C4-2B (cell line): Measurements from ENCODE around the gene HBG2.

Experiments used
- ZFX ChIP-seq: fragments of 450-650 bp; IDR thresholded peaks from 2 replicates; pipeline ENCODE4 v1.6.1; 2017
- TF ChIP-seq, protein P1 (sequence below): fragments of 450-650 bp; conservative IDR thresholded peaks from 2 replicates; pipeline ENCODE4 v1.5.1; 2017; ENCODE audit warnings: mild to moderate bottlenecking

DNA sequence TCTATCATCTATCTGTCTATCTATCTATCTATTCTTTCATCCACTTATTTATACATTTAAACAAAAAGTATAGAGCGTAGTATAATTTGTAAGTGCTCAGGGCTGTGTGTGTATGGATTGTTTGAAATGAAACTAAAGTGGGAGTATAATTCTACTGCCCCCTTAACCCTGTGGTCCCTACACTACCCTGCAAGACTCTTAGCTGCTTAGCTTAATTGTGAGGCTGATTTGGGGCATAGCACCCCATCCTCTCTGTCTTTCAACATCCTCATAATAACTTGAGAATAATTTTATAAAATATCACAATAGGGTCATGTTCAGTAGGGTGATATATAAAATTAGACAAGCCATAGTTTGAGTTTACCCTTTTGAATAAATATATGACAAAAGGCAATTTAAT lies 35.5 kb upstream of the HBG2 start:
- TF ChIP-seq, protein P1, sequence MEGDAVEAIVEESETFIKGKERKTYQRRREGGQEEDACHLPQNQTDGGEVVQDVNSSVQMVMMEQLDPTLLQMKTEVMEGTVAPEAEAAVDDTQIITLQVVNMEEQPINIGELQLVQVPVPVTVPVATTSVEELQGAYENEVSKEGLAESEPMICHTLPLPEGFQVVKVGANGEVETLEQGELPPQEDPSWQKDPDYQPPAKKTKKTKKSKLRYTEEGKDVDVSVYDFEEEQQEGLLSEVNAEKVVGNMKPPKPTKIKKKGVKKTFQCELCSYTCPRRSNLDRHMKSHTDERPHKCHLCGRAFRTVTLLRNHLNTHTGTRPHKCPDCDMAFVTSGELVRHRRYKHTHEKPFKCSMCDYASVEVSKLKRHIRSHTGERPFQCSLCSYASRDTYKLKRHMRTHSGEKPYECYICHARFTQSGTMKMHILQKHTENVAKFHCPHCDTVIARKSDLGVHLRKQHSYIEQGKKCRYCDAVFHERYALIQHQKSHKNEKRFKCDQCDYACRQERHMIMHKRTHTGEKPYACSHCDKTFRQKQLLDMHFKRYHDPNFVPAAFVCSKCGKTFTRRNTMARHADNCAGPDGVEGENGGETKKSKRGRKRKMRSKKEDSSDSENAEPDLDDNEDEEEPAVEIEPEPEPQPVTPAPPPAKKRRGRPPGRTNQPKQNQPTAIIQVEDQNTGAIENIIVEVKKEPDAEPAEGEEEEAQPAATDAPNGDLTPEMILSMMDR: no peak
- TF ChIP-seq ZFX: no peak
